K562 (cell line): ENCODE data around the gene LRRC15. TPM values are rescaled to one million over a fixed set of nuclear protein-coding genes. Genes with fewer than 3 reads are reported as not detected.

ENCODE experiments used
- ARNT ChIP-seq, 2 experiments: fragments of 450-650 bp; IDR thresholded peaks; 2 replicates each; pipeline ENCODE4 v1.6.1; 2016; ENCODE audit warnings: mild to moderate bottlenecking in 1 of 2
- BACH1 ChIP-seq: fragments of 200-800 bp; sonication (Bioruptor generic); IDR thresholded peaks from 2 replicates; pipeline ENCODE4 v1.6.1; 2016; ENCODE audit warnings: missing genetic modification characterization, missing compliant biosample characterization
- CBX2 ChIP-seq: fragments of 200-600 bp; sonication (generic); IDR thresholded peaks from one replicate; pipeline ENCODE4 v1.6.1; 2012; ENCODE audit warnings: mild to moderate bottlenecking, low read length, inconsistent platforms; ENCODE audit not compliant: insufficient read depth, poor library complexity, severe bottlenecking
- KLF10 ChIP-seq: fragments of 250-450 bp; sonication (Bioruptor Pico); IDR thresholded peaks from 2 replicates; pipeline ENCODE4 v1.6.1; 2021; ENCODE audit warnings: matching md5 sums
- PHTF2 ChIP-seq: fragments of 250-450 bp; sonication (Bioruptor Pico); IDR thresholded peaks from 2 replicates; pipeline ENCODE4 v1.5.0; 2021; ENCODE audit warnings: mild to moderate bottlenecking
- SMARCA5 ChIP-seq: fragments of 450-650 bp; IDR thresholded peaks from 2 replicates; pipeline ENCODE4 v1.6.1; 2016
- ZNF707 ChIP-seq: fragments of 250-450 bp; sonication (Bioruptor Pico); conservative IDR thresholded peaks from 2 replicates; pipeline ENCODE4 v1.8.0; 2022; ENCODE audit warnings: inconsistent platforms, mild to moderate bottlenecking, moderate library complexity
- polyA plus RNA-seq, 8 experiments: library from polyadenylated mRNA; depleted of rRNA in 4 of 8; stranded (reverse) in 5 of 8; unstranded in 3 of 8; fragments of >200 nt; fragmentation: Nextera tagmentation in 2 of 8; fragmentation: Illumina TruSeq in 1 of 8; extraction: Ambion mirVana in 2 of 8; extraction: Trizol in 1 of 8; gene quantifications; 2 replicates each; pipeline versions ENCODE4 v1.2.1 to v1.2.3, GENCODE V29; 2011 to 2014; ENCODE audit warnings: inconsistent platforms in 1 of 8, missing spikeins in 1 of 8
- total RNA-seq, 7 experiments: library from RNA; depleted of rRNA in 6 of 7; stranded (reverse); fragments of >200 nt in 6 of 7; fragmentation: Illumina TruSeq in 2 of 7; extraction: Trizol in 2 of 7; gene quantifications; 2 replicates each; pipeline versions ENCODE4 v1.2.1 to v1.2.3, GENCODE V29; 2011 to 2021; ENCODE audit warnings: low replicate concordance in 1 of 7
- TF ChIP-seq, protein P1 (sequence below): sonication (generic); formaldehyde crosslinking; IDR thresholded peaks from 2 replicates; pipeline ENCODE4 v1.8.1; 2023; ENCODE audit warnings: mild to moderate bottlenecking, missing genetic modification reagents
- TF ChIP-seq, protein P2 (sequence below): sonication (generic); formaldehyde crosslinking; IDR thresholded peaks from 2 replicates; pipeline ENCODE4 v1.8.1; 2023; ENCODE audit warnings: mild to moderate bottlenecking, missing genetic modification reagents, moderate library complexity
- TF ChIP-seq, protein P3 (sequence below): fragments of 250-450 bp; sonication (Bioruptor Pico); IDR thresholded peaks from 2 replicates; pipeline ENCODE4 v1.8.0; 2021; ENCODE audit warnings: borderline replicate concordance, mild to moderate bottlenecking, moderate library complexity; ENCODE audit not compliant: poor library complexity, severe bottlenecking
- TF ChIP-seq, protein P4 (sequence below): fragments of 250-450 bp; sonication (Bioruptor Pico); IDR thresholded peaks from 2 replicates; pipeline ENCODE4 v1.4.0; 2020; ENCODE audit warnings: mild to moderate bottlenecking, moderate library complexity
- TF ChIP-seq, protein P5 (sequence below): fragments of 450-650 bp; formaldehyde crosslinking; conservative IDR thresholded peaks from 2 replicates; pipeline ENCODE4 v1.4.0; 2022; ENCODE audit warnings: mild to moderate bottlenecking, missing genetic modification characterization
- TF ChIP-seq, protein P6 (sequence below), 2 experiments: fragments of 150-350 bp in 1 of 2; IDR thresholded peaks; 2 replicates each; pipeline ENCODE4 v1.6.1; 2012 to 2016; ENCODE audit warnings: low read depth in 2 of 2, low read length in 2 of 2, mild to moderate bottlenecking in 1 of 2, moderate library complexity in 1 of 2

Gene LRRC15
- total and polyA plus RNA-seq, 9 of the 15 experiments (the other 6 are each of a cell fraction or from before 2014, with no cell fraction given), result not detected

DNA sequence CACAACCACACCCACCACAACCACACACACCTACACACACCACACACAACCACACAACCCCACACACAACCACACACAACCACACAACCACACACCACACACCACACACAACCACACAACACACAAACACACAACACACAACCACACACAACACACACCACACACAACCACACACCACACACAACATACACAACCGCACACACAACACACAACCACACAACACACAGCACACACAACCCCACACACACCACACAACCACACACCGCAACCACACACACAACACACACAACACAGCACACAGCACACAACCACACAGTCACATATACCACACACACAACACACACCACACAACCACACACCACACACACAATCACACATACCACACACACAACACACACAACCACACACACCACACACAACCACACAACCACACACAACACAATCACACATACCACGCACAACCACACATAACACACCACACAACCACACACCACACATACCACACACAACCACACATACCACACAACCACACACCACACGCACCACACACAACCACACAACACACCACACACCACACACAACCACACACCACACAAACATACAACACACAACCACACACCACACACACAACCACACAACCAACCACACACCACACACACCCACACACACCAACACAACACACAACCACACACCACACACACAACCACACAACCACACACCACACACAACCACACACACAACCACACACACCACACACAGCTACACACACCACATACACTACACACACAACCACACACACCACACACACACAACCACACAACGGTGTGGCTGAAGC is 42.1 kb downstream of the LRRC15 start (continued):
- TF ChIP-seq, protein P1, sequence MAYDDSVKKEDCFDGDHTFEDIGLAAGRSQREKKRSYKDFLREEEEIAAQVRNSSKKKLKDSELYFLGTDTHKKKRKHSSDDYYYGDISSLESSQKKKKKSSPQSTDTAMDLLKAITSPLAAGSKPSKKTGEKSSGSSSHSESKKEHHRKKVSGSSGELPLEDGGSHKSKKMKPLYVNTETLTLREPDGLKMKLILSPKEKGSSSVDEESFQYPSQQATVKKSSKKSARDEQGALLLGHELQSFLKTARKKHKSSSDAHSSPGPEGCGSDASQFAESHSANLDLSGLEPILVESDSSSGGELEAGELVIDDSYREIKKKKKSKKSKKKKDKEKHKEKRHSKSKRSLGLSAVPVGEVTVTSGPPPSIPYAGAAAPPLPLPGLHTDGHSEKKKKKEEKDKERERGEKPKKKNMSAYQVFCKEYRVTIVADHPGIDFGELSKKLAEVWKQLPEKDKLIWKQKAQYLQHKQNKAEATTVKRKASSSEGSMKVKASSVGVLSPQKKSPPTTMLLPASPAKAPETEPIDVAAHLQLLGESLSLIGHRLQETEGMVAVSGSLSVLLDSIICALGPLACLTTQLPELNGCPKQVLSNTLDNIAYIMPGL, result peak; percentile 79; the same call in 1 of the 2 replicates
- TF ChIP-seq, protein P2, sequence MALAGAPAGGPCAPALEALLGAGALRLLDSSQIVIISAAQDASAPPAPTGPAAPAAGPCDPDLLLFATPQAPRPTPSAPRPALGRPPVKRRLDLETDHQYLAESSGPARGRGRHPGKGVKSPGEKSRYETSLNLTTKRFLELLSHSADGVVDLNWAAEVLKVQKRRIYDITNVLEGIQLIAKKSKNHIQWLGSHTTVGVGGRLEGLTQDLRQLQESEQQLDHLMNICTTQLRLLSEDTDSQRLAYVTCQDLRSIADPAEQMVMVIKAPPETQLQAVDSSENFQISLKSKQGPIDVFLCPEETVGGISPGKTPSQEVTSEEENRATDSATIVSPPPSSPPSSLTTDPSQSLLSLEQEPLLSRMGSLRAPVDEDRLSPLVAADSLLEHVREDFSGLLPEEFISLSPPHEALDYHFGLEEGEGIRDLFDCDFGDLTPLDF (CRISPR knock-in tag), result no peak
- TF ChIP-seq ARNT (IDR thresholded peaks at IDR 0.05) (peak in 1 of 2 experiments; percentile 80; a peak in 1 of 4 replicates), BACH1 (tag) (no peak), ZNF707 (CRISPR knock-in tag) (no peak), SMARCA5 (peak; percentile 89), CBX2 (no peak), PHTF2 (CRISPR knock-in tag) (no peak), KLF10 (CRISPR knock-in tag) (no peak)
- TF ChIP-seq, protein P3, sequence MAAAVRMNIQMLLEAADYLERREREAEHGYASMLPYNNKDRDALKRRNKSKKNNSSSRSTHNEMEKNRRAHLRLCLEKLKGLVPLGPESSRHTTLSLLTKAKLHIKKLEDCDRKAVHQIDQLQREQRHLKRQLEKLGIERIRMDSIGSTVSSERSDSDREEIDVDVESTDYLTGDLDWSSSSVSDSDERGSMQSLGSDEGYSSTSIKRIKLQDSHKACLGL (CRISPR knock-in tag), result no peak
- TF ChIP-seq, protein P4, sequence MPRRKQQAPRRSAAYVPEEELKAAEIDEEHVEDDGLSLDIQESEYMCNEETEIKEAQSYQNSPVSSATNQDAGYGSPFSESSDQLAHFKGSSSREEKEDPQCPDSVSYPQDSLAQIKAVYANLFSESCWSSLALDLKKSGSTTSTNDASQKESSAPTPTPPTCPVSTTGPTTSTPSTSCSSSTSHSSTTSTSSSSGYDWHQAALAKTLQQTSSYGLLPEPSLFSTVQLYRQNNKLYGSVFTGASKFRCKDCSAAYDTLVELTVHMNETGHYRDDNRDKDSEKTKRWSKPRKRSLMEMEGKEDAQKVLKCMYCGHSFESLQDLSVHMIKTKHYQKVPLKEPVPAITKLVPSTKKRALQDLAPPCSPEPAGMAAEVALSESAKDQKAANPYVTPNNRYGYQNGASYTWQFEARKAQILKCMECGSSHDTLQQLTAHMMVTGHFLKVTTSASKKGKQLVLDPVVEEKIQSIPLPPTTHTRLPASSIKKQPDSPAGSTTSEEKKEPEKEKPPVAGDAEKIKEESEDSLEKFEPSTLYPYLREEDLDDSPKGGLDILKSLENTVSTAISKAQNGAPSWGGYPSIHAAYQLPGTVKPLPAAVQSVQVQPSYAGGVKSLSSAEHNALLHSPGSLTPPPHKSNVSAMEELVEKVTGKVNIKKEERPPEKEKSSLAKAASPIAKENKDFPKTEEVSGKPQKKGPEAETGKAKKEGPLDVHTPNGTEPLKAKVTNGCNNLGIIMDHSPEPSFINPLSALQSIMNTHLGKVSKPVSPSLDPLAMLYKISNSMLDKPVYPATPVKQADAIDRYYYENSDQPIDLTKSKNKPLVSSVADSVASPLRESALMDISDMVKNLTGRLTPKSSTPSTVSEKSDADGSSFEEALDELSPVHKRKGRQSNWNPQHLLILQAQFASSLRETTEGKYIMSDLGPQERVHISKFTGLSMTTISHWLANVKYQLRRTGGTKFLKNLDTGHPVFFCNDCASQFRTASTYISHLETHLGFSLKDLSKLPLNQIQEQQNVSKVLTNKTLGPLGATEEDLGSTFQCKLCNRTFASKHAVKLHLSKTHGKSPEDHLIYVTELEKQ, result no peak
- TF ChIP-seq, protein P5, sequence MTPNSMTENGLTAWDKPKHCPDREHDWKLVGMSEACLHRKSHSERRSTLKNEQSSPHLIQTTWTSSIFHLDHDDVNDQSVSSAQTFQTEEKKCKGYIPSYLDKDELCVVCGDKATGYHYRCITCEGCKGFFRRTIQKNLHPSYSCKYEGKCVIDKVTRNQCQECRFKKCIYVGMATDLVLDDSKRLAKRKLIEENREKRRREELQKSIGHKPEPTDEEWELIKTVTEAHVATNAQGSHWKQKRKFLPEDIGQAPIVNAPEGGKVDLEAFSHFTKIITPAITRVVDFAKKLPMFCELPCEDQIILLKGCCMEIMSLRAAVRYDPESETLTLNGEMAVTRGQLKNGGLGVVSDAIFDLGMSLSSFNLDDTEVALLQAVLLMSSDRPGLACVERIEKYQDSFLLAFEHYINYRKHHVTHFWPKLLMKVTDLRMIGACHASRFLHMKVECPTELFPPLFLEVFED (CRISPR knock-in tag), result peak; percentile 43; the same call in 1 of the 2 replicates
- TF ChIP-seq, protein P6, sequence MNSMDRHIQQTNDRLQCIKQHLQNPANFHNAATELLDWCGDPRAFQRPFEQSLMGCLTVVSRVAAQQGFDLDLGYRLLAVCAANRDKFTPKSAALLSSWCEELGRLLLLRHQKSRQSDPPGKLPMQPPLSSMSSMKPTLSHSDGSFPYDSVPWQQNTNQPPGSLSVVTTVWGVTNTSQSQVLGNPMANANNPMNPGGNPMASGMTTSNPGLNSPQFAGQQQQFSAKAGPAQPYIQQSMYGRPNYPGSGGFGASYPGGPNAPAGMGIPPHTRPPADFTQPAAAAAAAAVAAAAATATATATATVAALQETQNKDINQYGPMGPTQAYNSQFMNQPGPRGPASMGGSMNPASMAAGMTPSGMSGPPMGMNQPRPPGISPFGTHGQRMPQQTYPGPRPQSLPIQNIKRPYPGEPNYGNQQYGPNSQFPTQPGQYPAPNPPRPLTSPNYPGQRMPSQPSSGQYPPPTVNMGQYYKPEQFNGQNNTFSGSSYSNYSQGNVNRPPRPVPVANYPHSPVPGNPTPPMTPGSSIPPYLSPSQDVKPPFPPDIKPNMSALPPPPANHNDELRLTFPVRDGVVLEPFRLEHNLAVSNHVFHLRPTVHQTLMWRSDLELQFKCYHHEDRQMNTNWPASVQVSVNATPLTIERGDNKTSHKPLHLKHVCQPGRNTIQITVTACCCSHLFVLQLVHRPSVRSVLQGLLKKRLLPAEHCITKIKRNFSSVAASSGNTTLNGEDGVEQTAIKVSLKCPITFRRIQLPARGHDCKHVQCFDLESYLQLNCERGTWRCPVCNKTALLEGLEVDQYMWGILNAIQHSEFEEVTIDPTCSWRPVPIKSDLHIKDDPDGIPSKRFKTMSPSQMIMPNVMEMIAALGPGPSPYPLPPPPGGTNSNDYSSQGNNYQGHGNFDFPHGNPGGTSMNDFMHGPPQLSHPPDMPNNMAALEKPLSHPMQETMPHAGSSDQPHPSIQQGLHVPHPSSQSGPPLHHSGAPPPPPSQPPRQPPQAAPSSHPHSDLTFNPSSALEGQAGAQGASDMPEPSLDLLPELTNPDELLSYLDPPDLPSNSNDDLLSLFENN (IDR thresholded peaks at IDR 0.05; ENCODE audit: low read depth in 2 of 2, low read length in 2 of 2), result no peak
